ENCODE results near the gene PAMR1.

PAMR1 gene

DNA sequence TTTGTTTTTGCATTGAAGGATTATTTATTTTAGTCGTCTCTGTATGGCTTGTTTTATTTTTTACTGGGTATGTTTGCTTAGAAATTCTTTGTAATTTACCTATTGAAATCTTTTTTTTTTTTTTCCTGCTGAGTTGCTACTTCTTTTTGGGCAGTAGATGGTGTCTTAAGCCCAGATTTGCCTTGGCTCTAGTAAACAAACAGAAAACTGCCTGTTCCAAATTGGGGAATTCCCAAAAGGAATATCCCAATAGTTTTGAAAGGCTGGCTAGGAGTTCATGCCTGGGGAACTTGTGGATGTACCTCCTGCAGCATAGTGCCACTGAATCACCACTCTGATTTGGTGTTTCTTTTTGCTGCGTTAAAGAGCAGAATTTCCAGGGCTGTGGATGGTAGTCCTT is 17.7 kb downstream of the PAMR1 start:
- in situ Hi-C loops (cut with MboI; ENCODE audit: low sequenced_read_pairs, unreplicated experiment) = no loop called here
- DNase-seq (ENCODE audit: low spot score) = no peak
- TF ChIP-seq, protein P1, sequence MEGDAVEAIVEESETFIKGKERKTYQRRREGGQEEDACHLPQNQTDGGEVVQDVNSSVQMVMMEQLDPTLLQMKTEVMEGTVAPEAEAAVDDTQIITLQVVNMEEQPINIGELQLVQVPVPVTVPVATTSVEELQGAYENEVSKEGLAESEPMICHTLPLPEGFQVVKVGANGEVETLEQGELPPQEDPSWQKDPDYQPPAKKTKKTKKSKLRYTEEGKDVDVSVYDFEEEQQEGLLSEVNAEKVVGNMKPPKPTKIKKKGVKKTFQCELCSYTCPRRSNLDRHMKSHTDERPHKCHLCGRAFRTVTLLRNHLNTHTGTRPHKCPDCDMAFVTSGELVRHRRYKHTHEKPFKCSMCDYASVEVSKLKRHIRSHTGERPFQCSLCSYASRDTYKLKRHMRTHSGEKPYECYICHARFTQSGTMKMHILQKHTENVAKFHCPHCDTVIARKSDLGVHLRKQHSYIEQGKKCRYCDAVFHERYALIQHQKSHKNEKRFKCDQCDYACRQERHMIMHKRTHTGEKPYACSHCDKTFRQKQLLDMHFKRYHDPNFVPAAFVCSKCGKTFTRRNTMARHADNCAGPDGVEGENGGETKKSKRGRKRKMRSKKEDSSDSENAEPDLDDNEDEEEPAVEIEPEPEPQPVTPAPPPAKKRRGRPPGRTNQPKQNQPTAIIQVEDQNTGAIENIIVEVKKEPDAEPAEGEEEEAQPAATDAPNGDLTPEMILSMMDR (IDR thresholded peaks at IDR 0.05; ENCODE audit: borderline replicate concordance, control extremely low read depth, extremely low read depth, insufficient read depth, missing control alignments) = no peak

GRCh38 chr11:35501776-35502175 is 23.6 kb downstream of the PAMR1 start:
- in situ Hi-C loops (cut with MboI; ENCODE audit: low sequenced_read_pairs, unreplicated experiment) = no loop called here
- TF ChIP-seq, protein P1 (IDR thresholded peaks at IDR 0.05; ENCODE audit: borderline replicate concordance, control extremely low read depth, extremely low read depth, insufficient read depth, missing control alignments) = no peak
- DNase-seq (ENCODE audit: low spot score) = no peak

DNA sequence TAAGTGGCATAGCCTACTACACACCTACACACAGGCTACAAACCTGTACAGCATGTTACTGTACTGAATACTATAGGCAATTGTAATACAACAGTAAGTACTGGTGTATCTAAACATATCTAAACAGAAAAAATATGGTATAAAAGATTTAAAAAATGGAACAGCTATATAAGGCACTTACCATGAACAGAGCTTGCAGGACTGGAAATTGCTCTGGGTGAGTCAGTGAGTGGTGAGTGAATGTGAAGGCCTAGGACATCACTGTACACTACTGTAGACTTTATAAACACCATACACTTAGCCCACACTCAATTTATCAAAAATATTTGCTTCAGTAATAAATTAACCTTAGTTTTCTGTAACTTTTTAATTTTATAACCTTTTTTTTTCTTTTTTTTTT is 24.7 kb downstream of the PAMR1 start:
- in situ Hi-C loops (cut with MboI; ENCODE audit: low sequenced_read_pairs, unreplicated experiment) = no loop called here
- no peak for DNase-seq (ENCODE audit: low spot score)
- TF ChIP-seq, protein P1 (IDR thresholded peaks at IDR 0.05; ENCODE audit: borderline replicate concordance, control extremely low read depth, extremely low read depth, insufficient read depth, missing control alignments) = no peak

DNA sequence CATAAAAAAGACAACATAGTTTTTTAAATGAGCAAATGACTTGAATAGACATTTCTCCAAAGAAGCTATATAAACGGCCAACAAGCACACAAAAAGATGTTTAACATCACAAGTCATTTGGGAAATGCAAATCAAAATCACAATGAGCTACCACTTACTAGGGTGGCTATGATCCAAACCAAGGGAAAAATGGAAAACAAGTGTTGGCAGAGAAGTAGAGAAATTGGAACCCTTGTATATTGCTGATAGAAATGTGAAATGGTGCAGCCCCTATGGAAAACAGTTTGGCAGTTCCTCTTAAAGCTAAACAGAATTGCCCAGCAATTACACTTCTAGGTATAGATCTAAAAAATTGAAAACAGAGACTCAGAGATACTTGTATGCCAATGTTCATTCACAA is 29.0 kb downstream of the PAMR1 start:
- in situ Hi-C loops (cut with MboI; ENCODE audit: low sequenced_read_pairs, unreplicated experiment) = no loop called here
- TF ChIP-seq, protein P1 (IDR thresholded peaks at IDR 0.05; ENCODE audit: borderline replicate concordance, control extremely low read depth, extremely low read depth, insufficient read depth, missing control alignments) = no peak
- no peak for DNase-seq (ENCODE audit: low spot score)

- no peak for DNase-seq (ENCODE audit: low spot score)
- in situ Hi-C loops (cut with MboI; ENCODE audit: low sequenced_read_pairs, unreplicated experiment) = no loop called here
- TF ChIP-seq, protein P1 (IDR thresholded peaks at IDR 0.05; ENCODE audit: borderline replicate concordance, control extremely low read depth, extremely low read depth, insufficient read depth, missing control alignments) = no peak
Measured at GRCh38 chr11:35494957-35495490, 30.4 kb downstream of the PAMR1 start.

DNA sequence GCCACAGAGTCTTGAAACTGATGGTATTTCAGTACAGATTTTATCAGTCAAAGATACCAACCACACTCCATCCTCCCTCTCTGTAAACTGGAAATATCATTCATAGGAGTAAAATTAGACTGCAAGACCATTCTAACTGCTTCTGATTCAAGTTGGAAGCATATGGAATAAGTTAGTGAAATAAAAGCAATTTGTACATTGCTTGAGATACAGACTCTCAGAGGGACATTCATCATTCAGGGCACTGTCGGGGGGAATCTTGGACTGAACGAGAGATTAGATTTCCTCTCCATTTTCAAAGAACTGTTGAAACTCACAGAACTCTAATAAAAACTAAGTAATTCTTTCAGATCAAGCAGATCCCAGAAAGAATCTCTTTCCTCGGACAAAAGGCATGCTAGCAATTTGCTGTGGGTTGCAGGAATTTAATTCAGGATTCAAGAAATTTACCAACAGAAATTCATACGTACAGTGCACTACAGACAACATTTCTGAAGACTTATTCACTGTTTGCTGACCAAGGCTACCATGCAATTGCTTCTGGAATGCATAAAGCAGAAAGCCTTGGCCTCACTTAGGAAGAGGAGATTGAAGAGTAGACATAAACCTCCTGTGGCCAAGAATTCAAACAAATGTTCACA is 34.1 kb downstream of the PAMR1 start:
- TF ChIP-seq, protein P1 (IDR thresholded peaks at IDR 0.05; ENCODE audit: borderline replicate concordance, control extremely low read depth, extremely low read depth, insufficient read depth, missing control alignments) = no peak
- DNase-seq (ENCODE audit: low spot score) = no peak
- in situ Hi-C loops (cut with MboI; ENCODE audit: low sequenced_read_pairs, unreplicated experiment) = no loop called here

All from GM13976 (cell line).